IMR-90 (cell line): Measurements from ENCODE around the gene SAYSD1.

ENCODE experiments used
- CTCF ChIP-seq: conservative IDR thresholded peaks from 2 replicates; pipeline ENCODE4 v1.5.1; 2012; ENCODE audit warnings: mild to moderate bottlenecking, low read depth, low read length, improper control_type of control experiment
- MAFK ChIP-seq: IDR thresholded peaks from 2 replicates; pipeline ENCODE4 v1.6.1; 2012; ENCODE audit warnings: low read depth, low read length, improper control_type of control experiment
- POLR2A ChIP-seq: IDR thresholded peaks from 2 replicates; pipeline ENCODE4 v1.6.1; 2012; ENCODE audit warnings: mild to moderate bottlenecking, low read depth, low read length
- RCOR1 ChIP-seq: IDR thresholded peaks from 2 replicates; pipeline ENCODE4 v1.6.1; 2012; ENCODE audit warnings: mild to moderate bottlenecking, low read length, improper control_type of control experiment; ENCODE audit not compliant: insufficient replicate concordance
- RFX5 ChIP-seq: IDR thresholded peaks from 2 replicates; pipeline ENCODE4 v1.8.0; 2012; ENCODE audit warnings: low read depth, mild to moderate bottlenecking, low read length, moderate library complexity
- SMC3 ChIP-seq: fragments of 150-350 bp; IDR thresholded peaks from 2 replicates; pipeline ENCODE4 v1.6.1; 2016; ENCODE audit warnings: low read depth, mild to moderate bottlenecking, antibody characterized with exemption, low read length, moderate library complexity

DNA sequence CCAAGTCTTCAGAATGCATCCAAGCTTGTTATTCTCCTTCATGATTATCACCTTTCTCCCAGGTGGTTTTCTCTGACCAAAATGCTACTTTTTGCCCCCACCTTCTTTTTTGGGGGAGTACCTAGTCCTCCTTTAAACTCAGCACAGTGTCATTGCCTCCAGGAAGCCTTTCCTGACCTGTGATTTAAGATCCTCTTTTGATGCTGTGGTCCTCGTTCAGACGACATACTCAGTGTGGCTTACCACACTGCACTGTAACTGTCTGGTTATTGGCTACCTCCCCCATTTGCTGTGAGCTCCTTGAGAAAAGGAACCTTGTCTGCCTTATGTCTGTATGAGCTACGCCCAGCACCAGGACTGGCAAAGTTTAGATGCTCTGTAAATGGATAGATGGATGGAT lies 14.6 kb downstream of the SAYSD1 start:
- TF ChIP-seq POLR2A (no peak), RFX5 (no peak), CTCF (no peak), SMC3 (no peak), RCOR1 (no peak), MAFK (no peak)
